Measurements from ENCODE around the gene HTT-AS. TPM values are rescaled to one million over a fixed set of nuclear protein-coding genes. Genes with fewer than 3 reads are reported as not detected.

HTT-AS gene
- total and polyA plus RNA-seq, 2 of the 13 experiments (the other 11 are each of a cell fraction or from before 2014, with no cell fraction given) = not detected

- TF ChIP-seq UBTF (CRISPR knock-in tag; IDR thresholded peaks at IDR 0.05) (peak; percentile 75; the same call in 1 of the 2 replicates), IRF2 (CRISPR knock-in tag; IDR thresholded peaks at IDR 0.05) (no peak), CENPBD1 (CRISPR knock-in tag; IDR thresholded peaks at IDR 0.05; ENCODE audit: borderline replicate concordance, low read depth) (no peak), U2AF1 (optimal IDR thresholded peaks at IDR 0.05; ENCODE audit: low read depth, low read length) (no peak), ZBTB33 (CRISPR knock-in tag; IDR thresholded peaks at IDR 0.05) (no peak), ZNF383 (CRISPR knock-in tag; IDR thresholded peaks at IDR 0.05; ENCODE audit: borderline replicate concordance) (no peak), PAX8 (CRISPR knock-in tag; IDR thresholded peaks at IDR 0.05; ENCODE audit: borderline replicate concordance) (no peak), ZNF569 (CRISPR knock-in tag; IDR thresholded peaks at IDR 0.05; ENCODE audit: borderline replicate concordance) (no peak), MLX (CRISPR knock-in tag; IDR thresholded peaks at IDR 0.05) (0 out of 2 replicates have a peak, but pooled peaks have one; percentile 54), HNRNPH1 (optimal IDR thresholded peaks at IDR 0.05; ENCODE audit: low read depth, low read length) (no peak), SNAPC4 (CRISPR knock-in tag; IDR thresholded peaks at IDR 0.05) (no peak), MED13 (CRISPR knock-in tag; IDR thresholded peaks at IDR 0.05) (no peak; the same call in 1 of the 2 replicates), NBN (conservative IDR thresholded peaks at IDR 0.05) (no peak), ZNF3 (CRISPR knock-in tag; IDR thresholded peaks at IDR 0.05) (no peak), NPAS2 (CRISPR knock-in tag; IDR thresholded peaks at IDR 0.05; ENCODE audit: borderline replicate concordance) (no peak), SOX5 (CRISPR knock-in tag; IDR thresholded peaks at IDR 0.05; ENCODE audit: borderline replicate concordance) (no peak; the same call in 1 of the 2 replicates), ZBTB42 (CRISPR knock-in tag; IDR thresholded peaks at IDR 0.05) (no peak), ZNF557 (CRISPR knock-in tag; IDR thresholded peaks at IDR 0.05) (no peak), CREM (IDR thresholded peaks at IDR 0.05) (no peak), CREM (CRISPR knock-in tag; IDR thresholded peaks at IDR 0.05) (no peak)
Observed at GRCh38 chr4:3073158-3074077, 920 bp downstream of the HTT-AS start (continued).
